ENCODE results near the gene NACC2. TPM values are rescaled to one million over a fixed set of nuclear protein-coding genes. Genes with fewer than 3 reads are reported as not detected.

Gene NACC2
- total and polyA plus RNA-seq, 2 of the 8 experiments (the other 6 are each of a cell fraction or from before 2014, with no cell fraction given): 8.3 to 14.0 TPM

DNA sequence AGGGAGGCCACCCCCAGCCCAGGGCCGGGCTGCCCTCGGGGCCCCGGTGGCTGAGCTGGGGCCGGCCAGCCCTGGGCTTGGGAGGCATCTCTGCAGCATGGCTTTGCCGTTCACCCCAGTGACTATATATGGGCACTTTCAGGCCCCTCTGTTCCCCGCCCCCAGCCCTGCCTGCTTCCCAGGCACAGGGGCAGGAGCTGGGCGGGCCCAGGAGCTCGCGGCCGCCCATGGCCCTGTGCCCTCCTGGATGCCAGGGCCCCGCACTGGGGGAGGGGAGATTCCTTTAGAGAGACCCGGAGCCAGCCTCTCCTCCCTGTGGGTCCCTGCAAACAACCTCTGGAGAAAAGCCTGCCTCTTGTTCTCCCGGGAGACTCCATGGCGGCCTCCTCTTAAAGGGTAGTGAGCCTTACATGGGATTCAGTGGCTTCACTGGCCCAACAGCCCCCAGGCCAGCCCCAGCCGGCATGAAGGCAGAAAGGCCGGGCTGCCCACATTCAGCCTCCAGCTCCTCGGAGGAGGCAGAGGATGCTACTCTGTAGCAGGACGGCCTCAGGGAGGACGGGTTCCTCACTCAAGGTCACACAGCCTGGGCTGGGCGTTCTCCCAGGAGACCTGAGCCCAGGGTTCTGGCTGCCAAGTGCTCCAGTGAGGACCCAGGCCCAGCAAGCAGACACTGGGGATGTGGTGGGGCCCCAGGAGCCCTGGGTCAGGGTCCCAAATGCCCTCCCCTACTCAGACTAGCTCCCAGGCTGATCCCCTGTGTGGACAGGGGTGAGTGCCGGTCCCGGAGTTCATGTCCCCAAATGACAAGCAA lies 4.1 kb downstream of the NACC2 start:
- Histone ChIP-seq H2BK120ac (replicated peaks; ENCODE audit: low read depth, low read length) (no peak overlapping the region), H3K4me2 (ENCODE audit: insufficient read depth in 1 of 2, low read depth in 2 of 2, low read length in 2 of 2) (no peak overlapping the region), H3K14ac (ENCODE audit: insufficient read length) (no peak overlapping the region), H3K27ac (ENCODE audit: low read depth, low read length) (peak overlapping the region; percentile 45), H3K4me3 (ENCODE audit: extremely low read depth in 1 of 4, insufficient read depth in 2 of 4, low read depth in 3 of 4, low read length in 4 of 4) (no peak overlapping the region), H2BK5ac (ENCODE audit: low read depth, low read length) (peak overlapping the region; percentile 66; the same call in 1 of the 2 replicates), H2AK5ac (ENCODE audit: low read depth, low read length) (no peak overlapping the region; the same call in 1 of the 2 replicates), H2BK20ac (ENCODE audit: low read length) (no peak overlapping the region), H3K56ac (replicated peaks; ENCODE audit: insufficient read length, low read depth, low read length) (no peak overlapping the region), H3K9me3 (ENCODE audit: insufficient read depth in 2 of 2, low read depth in 1 of 2, low read length in 1 of 2) (no peaks in the 10 kb centered on the region), H4K91ac (replicated peaks; ENCODE audit: insufficient read length, low read length) (peak overlapping the region; percentile 91), H3K9ac (replicated peaks in 1 of 4; ENCODE audit: extremely low read depth in 1 of 4, low read depth in 3 of 4, low read length in 3 of 4) (no peak overlapping the region; a peak in 1 of 7 replicates), H2AFZ (ENCODE audit: low read length) (no peak overlapping the region), H4K20me1 (replicated peaks in 1 of 2; ENCODE audit: control insufficient read depth in 1 of 2, insufficient read depth in 2 of 2, low read length in 2 of 2) (peaks cover 3 to 5% of the 10 kb centered on the region in 2 experiments), H3K79me2 (ENCODE audit: control insufficient read depth in 1 of 2, insufficient read depth in 2 of 2, low read length in 2 of 2) (peaks cover 0 to 6% of the 10 kb centered on the region in 2 experiments; a peak in 1 of 4 replicates), H2BK15ac (ENCODE audit: low read length) (no peak overlapping the region), H2BK12ac (ENCODE audit: low read depth, low read length) (peak overlapping the region; percentile 94), H3K18ac (ENCODE audit: extremely low read depth, low read length) (peak overlapping the region; percentile 13), H3K4ac (replicated peaks; ENCODE audit: insufficient read length, low read depth, low read length) (peak overlapping the region; percentile 53), H4K5ac (ENCODE audit: insufficient read length, low read depth, low read length) (no peak overlapping the region), H3K79me1 (ENCODE audit: low read depth, low read length) (no peaks in the 10 kb centered on the region; the same call in 1 of the 2 replicates), H3K23me2 (ENCODE audit: low read depth, low read length) (peaks cover 8% of the 10 kb centered on the region; the same call in 1 of the 2 replicates), H3K36me3 (ENCODE audit: control insufficient read depth in 2 of 4, insufficient read depth in 4 of 4, low read length in 3 of 4) (no peaks in the 10 kb centered on the region), H3K27me3 (replicated peaks in 1 of 4; ENCODE audit: control insufficient read depth in 3 of 4, extremely low read depth in 1 of 4, insufficient read depth in 3 of 4, low read length in 3 of 4) (peaks cover 2 to 22% (median 17%) of the 10 kb centered on the region in 4 experiments; a peak in 6 of 7 replicates), H4K8ac (ENCODE audit: extremely low read depth, insufficient read depth, low read length) (peak overlapping the region; percentile 65), H3K4me1 (replicated peaks in 1 of 4; ENCODE audit: control insufficient read depth in 3 of 4, insufficient read depth in 4 of 4, low read length in 3 of 4) (peaks cover 0 to 39% (median 22%) of the 10 kb centered on the region in 4 experiments; a peak in 6 of 7 replicates), H3K23ac (ENCODE audit: insufficient read length) (no peak overlapping the region)
- ChIA-PET POLR2A (ENCODE audit: partially characterized antibody) (interaction anchor here (1.0 to 1.8 kb wide), 4 partner anchors 8 to 39 kb away, joined by 3 to 5 read pairs (median 4); no protein-coding TSS in a partner anchor), CTCF (ENCODE audit: partially characterized antibody) (interaction anchor here (0.6 to 2.9 kb wide), 17 partner anchors 9 to 123 kb away, joined by 3 to 17 read pairs (median 4); no protein-coding TSS in a partner anchor)
- TF ChIP-seq, protein P1, sequence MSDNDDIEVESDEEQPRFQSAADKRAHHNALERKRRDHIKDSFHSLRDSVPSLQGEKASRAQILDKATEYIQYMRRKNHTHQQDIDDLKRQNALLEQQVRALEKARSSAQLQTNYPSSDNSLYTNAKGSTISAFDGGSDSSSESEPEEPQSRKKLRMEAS (IDR thresholded peaks at IDR 0.05): 0 out of 2 replicates have a peak, but pooled peaks have one; percentile 13
- TF ChIP-seq SRF (IDR thresholded peaks at IDR 0.05; ENCODE audit: low read depth, low read length) (peak; percentile 85), TAF7 (optimal IDR thresholded peaks at IDR 0.05; ENCODE audit: borderline replicate concordance, low read depth, low read length) (no peak)
- FAIRE-seq: no peak
- DNase-seq (ENCODE audit: low read depth in 1 of 2, low spot score in 2 of 2): peak in 1 of 2 experiments; percentile 61
- WGBS, 2 experiments (ENCODE audit: extremely low coverage in 1 of 2, insufficient coverage in 1 of 2, insufficient read length in 1 of 2, insufficient replicate concordance in 2 of 2, low coverage in 1 of 2, low lambda C conversion rate in 2 of 2, missing lambda C conversion rate in 1 of 2): 86% methylated on average over 21 of the region's 22 CpGs; no CpG with 5 or more reads in 1 of the 2 experiments
